H1 (cell line): ENCODE results near the gene ATP4A.

Source experiments
- ASH2L ChIP-seq: fragments of 200-600, 300-600 bp; sonication (generic); IDR thresholded peaks from one replicate; pipeline ENCODE4 v1.7.1; 2017; ENCODE audit warnings: low read length
- ATF2 ChIP-seq: IDR thresholded peaks from 2 replicates; pipeline ENCODE4 v1.6.1; 2012; ENCODE audit warnings: low read length, inconsistent platforms
- CTCF ChIP-seq, 3 experiments: IDR thresholded peaks; 1 replicate in 2 of 3; 2 replicates in 1 of 3; pipeline versions ENCODE4 v1.5.1 to v1.6.1; 2011; ENCODE audit warnings: low read length in 3 of 3, mild to moderate bottlenecking in 3 of 3, inconsistent platforms in 2 of 3, low read depth in 1 of 3, moderate library complexity in 1 of 3; ENCODE audit not compliant: insufficient read depth in 1 of 3; ENCODE audit errors: control extremely low read depth in 1 of 3
- EP300 ChIP-seq, 2 experiments: IDR thresholded peaks; 1 replicate in 1 of 2; 2 replicates in 1 of 2; pipeline ENCODE4 v1.6.1; 2011 to 2012; ENCODE audit warnings: low read depth in 2 of 2, low read length in 2 of 2, mild to moderate bottlenecking in 2 of 2, borderline replicate concordance in 1 of 2, inconsistent platforms in 1 of 2, moderate library complexity in 1 of 2
- EZH2 ChIP-seq: fragments of 200-600 bp; sonication (generic); IDR thresholded peaks from 2 replicates; pipeline ENCODE4 v1.7.1; 2012; ENCODE audit warnings: low read depth, mild to moderate bottlenecking, moderate library complexity, low read length, inconsistent platforms; ENCODE audit not compliant: severe bottlenecking
- HDAC2 ChIP-seq, 2 experiments: fragments of 300-600 bp in 1 of 2; sonication (generic) in 1 of 2; IDR thresholded peaks; 2 replicates each; pipeline ENCODE4 v1.6.1; 2011 to 2012; ENCODE audit warnings: low read depth in 2 of 2, low read length in 2 of 2, mild to moderate bottlenecking in 2 of 2, moderate library complexity in 2 of 2, borderline replicate concordance in 1 of 2, inconsistent platforms in 1 of 2
- POLR2A ChIP-seq, 2 experiments: IDR thresholded peaks; 1 replicate in 1 of 2; 2 replicates in 1 of 2; pipeline ENCODE4 v1.6.1; 2011; ENCODE audit warnings: low read depth in 2 of 2, low read length in 2 of 2, mild to moderate bottlenecking in 2 of 2; ENCODE audit errors: control extremely low read depth in 1 of 2
- POLR2AphosphoS5 ChIP-seq: IDR thresholded peaks from 2 replicates; pipeline ENCODE4 v1.6.1; 2011; ENCODE audit warnings: low read depth, low read length
- RAD21 ChIP-seq, 2 experiments: IDR thresholded peaks in 1 of 2; conservative IDR thresholded peaks in 1 of 2; 2 replicates each; pipeline ENCODE4 v1.6.1; 2011; ENCODE audit warnings: low read depth in 2 of 2, low read length in 2 of 2, improper control_type of control experiment in 1 of 2, inconsistent platforms in 1 of 2, mild to moderate bottlenecking in 1 of 2, moderate library complexity in 1 of 2
- RFX5 ChIP-seq: IDR thresholded peaks from 2 replicates; pipeline ENCODE4 v1.6.1; 2011; ENCODE audit warnings: low read depth, low read length, improper control_type of control experiment, borderline replicate concordance
- SIN3A ChIP-seq, 2 experiments: IDR thresholded peaks in 1 of 2; conservative IDR thresholded peaks in 1 of 2; 2 replicates each; pipeline ENCODE4 v1.6.1; 2011 to 2012; ENCODE audit warnings: low read length in 2 of 2, improper control_type of control experiment in 1 of 2, low read depth in 1 of 2, mild to moderate bottlenecking in 1 of 2
- SP1 ChIP-seq: IDR thresholded peaks from 2 replicates; pipeline ENCODE4 v1.6.1; 2011; ENCODE audit warnings: low read depth, low read length
- SP4 ChIP-seq: IDR thresholded peaks from 2 replicates; pipeline ENCODE4 v1.6.1; 2012; ENCODE audit warnings: low read length, inconsistent platforms

- TF ChIP-seq CTCF (IDR thresholded peaks at IDR 0.05; ENCODE audit: control extremely low read depth in 1 of 3, insufficient read depth in 1 of 3, low read depth in 1 of 3, low read length in 3 of 3) (no peak), POLR2A (IDR thresholded peaks at IDR 0.05; ENCODE audit: control extremely low read depth in 1 of 2, low read depth in 2 of 2, low read length in 2 of 2) (no peak), EP300 (IDR thresholded peaks at IDR 0.05; ENCODE audit: borderline replicate concordance in 1 of 2, low read depth in 2 of 2, low read length in 2 of 2) (no peak), SP1 (no peak), ASH2L (no peak), POLR2AphosphoS5 (no peak), RAD21 (IDR thresholded peaks at IDR 0.05 in 1 of 2, conservative IDR thresholded peaks at IDR 0.05 in 1 of 2; ENCODE audit: low read depth in 2 of 2, low read length in 2 of 2) (no peak), SP4 (no peak), HDAC2 (IDR thresholded peaks at IDR 0.05; ENCODE audit: borderline replicate concordance in 1 of 2, low read depth in 2 of 2, low read length in 2 of 2) (0 out of 4 replicates have a peak, but pooled peaks of 1 of the 2 experiments have one; percentile 6), RFX5 (no peak), ATF2 (no peak), SIN3A (conservative IDR thresholded peaks at IDR 0.05 in 1 of 2, IDR thresholded peaks at IDR 0.05 in 1 of 2; ENCODE audit: low read depth in 1 of 2, low read length in 2 of 2) (no peak), EZH2 (no peak)
These were observed 6.5 kb downstream of the ATP4A start for GRCh38 chr19:35556846-35557538.
